Hepatocyte (in vitro differentiated cells): ENCODE measurements around the gene MGLL.

Experiments
- EZH2 ChIP-seq: fragments of 200-600 bp; sonication (generic); IDR thresholded peaks from 2 replicates; pipeline ENCODE4 v1.6.1; 2016; ENCODE audit warnings: antibody characterized with exemption, mild to moderate bottlenecking, borderline replicate concordance
- EZH2phosphoT487 ChIP-seq: fragments of 200-600 bp; sonication (generic); IDR thresholded peaks from one replicate; pipeline ENCODE4 v1.6.1; 2018; ENCODE audit warnings: antibody characterized with exemption, mild to moderate bottlenecking, low read depth, moderate library complexity; ENCODE audit not compliant: unreplicated experiment, severe bottlenecking
- TF ChIP-seq, protein P1 (sequence below): fragments of 200-600 bp; sonication (generic); IDR thresholded peaks from 2 replicates; pipeline ENCODE4 v1.5.1; 2016; ENCODE audit warnings: antibody characterized with exemption, mild to moderate bottlenecking; ENCODE audit not compliant: poor library complexity

GRCh38 chr3:127801731-127802313, 20.5 kb downstream of the MGLL start:
- TF ChIP-seq, protein P1, sequence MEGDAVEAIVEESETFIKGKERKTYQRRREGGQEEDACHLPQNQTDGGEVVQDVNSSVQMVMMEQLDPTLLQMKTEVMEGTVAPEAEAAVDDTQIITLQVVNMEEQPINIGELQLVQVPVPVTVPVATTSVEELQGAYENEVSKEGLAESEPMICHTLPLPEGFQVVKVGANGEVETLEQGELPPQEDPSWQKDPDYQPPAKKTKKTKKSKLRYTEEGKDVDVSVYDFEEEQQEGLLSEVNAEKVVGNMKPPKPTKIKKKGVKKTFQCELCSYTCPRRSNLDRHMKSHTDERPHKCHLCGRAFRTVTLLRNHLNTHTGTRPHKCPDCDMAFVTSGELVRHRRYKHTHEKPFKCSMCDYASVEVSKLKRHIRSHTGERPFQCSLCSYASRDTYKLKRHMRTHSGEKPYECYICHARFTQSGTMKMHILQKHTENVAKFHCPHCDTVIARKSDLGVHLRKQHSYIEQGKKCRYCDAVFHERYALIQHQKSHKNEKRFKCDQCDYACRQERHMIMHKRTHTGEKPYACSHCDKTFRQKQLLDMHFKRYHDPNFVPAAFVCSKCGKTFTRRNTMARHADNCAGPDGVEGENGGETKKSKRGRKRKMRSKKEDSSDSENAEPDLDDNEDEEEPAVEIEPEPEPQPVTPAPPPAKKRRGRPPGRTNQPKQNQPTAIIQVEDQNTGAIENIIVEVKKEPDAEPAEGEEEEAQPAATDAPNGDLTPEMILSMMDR, result no peak
- TF ChIP-seq EZH2phosphoT487, result no peak
- no peak for TF ChIP-seq EZH2
